H1 (cell line): ENCODE data around the gene RAB31. TPM values are rescaled to one million over a fixed set of nuclear protein-coding genes. Genes with fewer than 3 reads are reported as not detected.

Source experiments
- CTCF ChIA-PET: fragments of 300-600 bp; sonication (Branson Sonifier 250); formaldehyde crosslinking; loops from one replicate; lab custom pipeline; 2021; ENCODE audit not compliant: partially characterized antibody; lab: Charles Lee
- POLR2A ChIA-PET: fragments of 300-600 bp; sonication (Branson Sonifier 250); formaldehyde crosslinking; loops from one replicate; lab custom pipeline; 2021; ENCODE audit warnings: inconsistent platforms; ENCODE audit not compliant: partially characterized antibody; lab: Charles Lee
- DNase-seq, 2 experiments: peaks; one replicate each; pipeline versions ENCODE4 v3.0.0 to v3.0.0-alpha.2; 2010 to 2022; ENCODE audit warnings: low spot score in 2 of 2, low read depth in 1 of 2, mixed read lengths in 1 of 2
- FAIRE-seq: peaks from 2 replicates; lab custom pipeline; 2011; peaks lifted over from hg19 to GRCh38; lab: Jason Lieb, UNC
- H2AFZ ChIP-seq: 2 replicates; pipeline ENCODE4 v1.8.1; 2012; ENCODE audit warnings: low read length, inconsistent platforms
- H2AK5ac ChIP-seq: 2 replicates; pipeline ENCODE4 v1.6.1; 2013; ENCODE audit warnings: low read depth, low read length
- H2BK120ac ChIP-seq: replicated peaks from 2 replicates; pipeline ENCODE3; 2013; ENCODE audit warnings: low read depth, low read length, inconsistent platforms
- H2BK12ac ChIP-seq: 2 replicates; pipeline ENCODE4 v1.6.1; 2013; ENCODE audit warnings: low read depth, low read length
- H2BK15ac ChIP-seq: 2 replicates; pipeline ENCODE4 v1.6.1; 2013; ENCODE audit warnings: low read length
- H2BK20ac ChIP-seq: 2 replicates; pipeline ENCODE4 v1.6.1; 2013; ENCODE audit warnings: low read length
- H2BK5ac ChIP-seq: 2 replicates; pipeline ENCODE4 v1.6.1; 2013; ENCODE audit warnings: low read depth, low read length
- H3K14ac ChIP-seq: 2 replicates; pipeline ENCODE4 v1.6.1; 2013; ENCODE audit warnings: inconsistent platforms; ENCODE audit not compliant: insufficient read length
- H3K18ac ChIP-seq: 2 replicates; pipeline ENCODE4 v1.6.1; 2013; ENCODE audit warnings: low read length; ENCODE audit errors: extremely low read depth
- H3K23ac ChIP-seq: 2 replicates; pipeline ENCODE4 v1.6.1; 2013; ENCODE audit warnings: inconsistent platforms; ENCODE audit not compliant: insufficient read length
- H3K23me2 ChIP-seq: 2 replicates; pipeline ENCODE4 v1.6.1; 2013; ENCODE audit warnings: low read depth, low read length
- H3K27ac ChIP-seq: 2 replicates; pipeline ENCODE4 v1.6.1; 2011; ENCODE audit warnings: low read depth, low read length, inconsistent platforms
- H3K27me3 ChIP-seq, 4 experiments: replicated peaks in 1 of 4; 1 replicate in 1 of 4; 2 replicates in 3 of 4; pipeline versions ENCODE4 v1.6.1 to v1.8.1; 2011 to 2013; ENCODE audit warnings: low read length in 3 of 4, mild to moderate bottlenecking in 3 of 4, inconsistent platforms in 2 of 4, mixed read lengths in 2 of 4, moderate library complexity in 1 of 4; ENCODE audit not compliant: control insufficient read depth in 3 of 4, insufficient read depth in 3 of 4; ENCODE audit errors: extremely low read depth in 1 of 4
- H3K36me3 ChIP-seq, 4 experiments: 2 replicates each; pipeline versions ENCODE4 v1.6.1 to v1.8.1; 2011 to 2013; ENCODE audit warnings: mild to moderate bottlenecking in 4 of 4, low read length in 3 of 4, moderate library complexity in 2 of 4, control low read depth in 1 of 4, inconsistent platforms in 1 of 4; ENCODE audit not compliant: insufficient read depth in 4 of 4, control insufficient read depth in 2 of 4
- H3K4ac ChIP-seq: replicated peaks from 2 replicates; pipeline ENCODE3; 2013; ENCODE audit warnings: low read length, low read depth, mixed read lengths, inconsistent platforms; ENCODE audit not compliant: insufficient read length
- H3K4me1 ChIP-seq, 4 experiments: replicated peaks in 1 of 4; 1 replicate in 1 of 4; 2 replicates in 3 of 4; pipeline versions ENCODE4 v1.6.1 to v1.8.1; 2011 to 2013; ENCODE audit warnings: low read length in 3 of 4, inconsistent platforms in 2 of 4, mixed read lengths in 1 of 4; ENCODE audit not compliant: insufficient read depth in 4 of 4, control insufficient read depth in 3 of 4
- H3K4me2 ChIP-seq, 2 experiments: 2 replicates each; pipeline versions ENCODE4 v1.6.1 to v1.8.1; 2011 to 2013; ENCODE audit warnings: low read depth in 2 of 2, low read length in 2 of 2, control low read depth in 1 of 2, inconsistent platforms in 1 of 2, mild to moderate bottlenecking in 1 of 2; ENCODE audit not compliant: insufficient read depth in 1 of 2
- H3K4me3 ChIP-seq, 4 experiments: fragments of 200-600, 300-600 bp in 1 of 4; sonication (generic), shearing (Covaris generic), sonication (Bioruptor Twin) in 1 of 4; 2 replicates each; pipeline versions ENCODE4 v1.5.1 to v1.8.1; 2011 to 2016; ENCODE audit warnings: low read length in 4 of 4, low read depth in 3 of 4, control low read depth in 2 of 4, inconsistent platforms in 2 of 4, mild to moderate bottlenecking in 2 of 4, mixed read lengths in 1 of 4, moderate library complexity in 1 of 4; ENCODE audit not compliant: insufficient read depth in 2 of 4; ENCODE audit errors: extremely low read depth in 1 of 4
- H3K56ac ChIP-seq: replicated peaks from 2 replicates; pipeline ENCODE3; 2013; ENCODE audit warnings: low read depth, mild to moderate bottlenecking, mixed read lengths, low read length, inconsistent platforms; ENCODE audit not compliant: insufficient read length
- H3K79me1 ChIP-seq: 2 replicates; pipeline ENCODE4 v1.6.1; 2013; ENCODE audit warnings: low read depth, low read length, control low read depth
- H3K79me2 ChIP-seq, 2 experiments: 2 replicates each; pipeline versions ENCODE4 v1.6.1 to v1.8.1; 2012 to 2013; ENCODE audit warnings: low read length in 2 of 2, mild to moderate bottlenecking in 2 of 2, inconsistent platforms in 1 of 2; ENCODE audit not compliant: insufficient read depth in 2 of 2, control insufficient read depth in 1 of 2
- H3K9ac ChIP-seq, 4 experiments: replicated peaks in 1 of 4; 1 replicate in 1 of 4; 2 replicates in 3 of 4; pipeline versions ENCODE4 v1.6.1 to v1.8.1; 2011 to 2013; ENCODE audit warnings: low read depth in 3 of 4, low read length in 3 of 4, control low read depth in 2 of 4, mild to moderate bottlenecking in 2 of 4, moderate library complexity in 2 of 4, inconsistent platforms in 1 of 4; ENCODE audit errors: extremely low read depth in 1 of 4
- H3K9me3 ChIP-seq, 2 experiments: 2 replicates each; pipeline versions ENCODE4 v1.6.1 to v1.8.1; 2012 to 2013; ENCODE audit warnings: mild to moderate bottlenecking in 2 of 2, moderate library complexity in 2 of 2, control low read depth in 1 of 2, inconsistent platforms in 1 of 2, low read depth in 1 of 2, low read length in 1 of 2, mixed read lengths in 1 of 2; ENCODE audit not compliant: insufficient read depth in 2 of 2
- H4K20me1 ChIP-seq, 2 experiments: replicated peaks in 1 of 2; 2 replicates each; pipeline versions ENCODE3 to v1.8.1; 2011 to 2013; ENCODE audit warnings: inconsistent platforms in 2 of 2, low read length in 2 of 2, mild to moderate bottlenecking in 1 of 2; ENCODE audit not compliant: insufficient read depth in 2 of 2, control insufficient read depth in 1 of 2
- H4K5ac ChIP-seq: 2 replicates; pipeline ENCODE4 v1.6.1; 2013; ENCODE audit warnings: low read length, low read depth, mixed read lengths, inconsistent platforms; ENCODE audit not compliant: insufficient read length
- H4K8ac ChIP-seq: 2 replicates; pipeline ENCODE4 v1.8.0; 2013; ENCODE audit warnings: mild to moderate bottlenecking, moderate library complexity, low read length, inconsistent platforms; ENCODE audit not compliant: insufficient read depth; ENCODE audit errors: extremely low read depth
- H4K91ac ChIP-seq: replicated peaks from 2 replicates; pipeline ENCODE3; 2013; ENCODE audit warnings: low read length, mixed read lengths, inconsistent platforms; ENCODE audit not compliant: insufficient read length
- ASH2L ChIP-seq: fragments of 200-600, 300-600 bp; sonication (generic); IDR thresholded peaks from one replicate; pipeline ENCODE4 v1.7.1; 2017; ENCODE audit warnings: low read length
- BACH1 ChIP-seq: IDR thresholded peaks from 2 replicates; pipeline ENCODE4 v1.6.1; 2012; ENCODE audit warnings: low read length, improper control_type of control experiment
- NRF1 ChIP-seq: IDR thresholded peaks from 2 replicates; pipeline ENCODE4 v1.6.1; 2011; ENCODE audit warnings: mild to moderate bottlenecking, low read depth, low read length, improper control_type of control experiment
- TBP ChIP-seq: IDR thresholded peaks from 2 replicates; pipeline ENCODE4 v1.6.1; 2011; ENCODE audit warnings: low read depth, low read length, improper control_type of control experiment
- TCF12 ChIP-seq: IDR thresholded peaks from 2 replicates; pipeline ENCODE4 v1.6.1; 2011; ENCODE audit warnings: low read depth, mild to moderate bottlenecking, low read length
- TEAD4 ChIP-seq: IDR thresholded peaks from 2 replicates; pipeline ENCODE4 v1.6.1; 2012; ENCODE audit warnings: low read depth, low read length, inconsistent platforms, mixed read lengths
- WGBS, 2 experiments: shearing (Covaris generic) in 1 of 2; methylation state at CpG; one replicate each; pipeline versions ENCODE4 v1.1.6 to v1.1.7; 2013 to 2015; ENCODE audit warnings: low lambda C conversion rate in 2 of 2, mixed read lengths in 2 of 2, inconsistent platforms in 1 of 2, low coverage in 1 of 2, missing lambda C conversion rate in 1 of 2; ENCODE audit not compliant: insufficient replicate concordance in 2 of 2, insufficient coverage in 1 of 2, insufficient read length in 1 of 2; ENCODE audit errors: extremely low coverage in 1 of 2, missing lambda C conversion rate in 1 of 2; 5-methylcytosine and 5-hydroxymethylcytosine counted together
- polyA plus RNA-seq, 7 experiments: library from polyadenylated mRNA; depleted of rRNA in 3 of 7; stranded (reverse) in 5 of 7; unstranded in 2 of 7; fragments of >200 nt in 5 of 7; fragments of 200-250 nt in 2 of 7; gene quantifications; 1 replicate in 5 of 7; 2 replicates in 1 of 7; 4 replicates in 1 of 7; pipeline versions ENCODE4 v1.2.1 to v1.2.3, GENCODE V29; 2011 to 2013; ENCODE audit warnings: missing spikeins in 2 of 7, mixed read lengths in 2 of 7
- total RNA-seq: library from RNA; stranded (reverse); fragmentation: NEBNext Ultra II Directional; extraction: Animal tissue kit (Norgen Biotek cat#: 25700); gene quantifications from 2 replicates; pipeline ENCODE4 v1.2.1, GENCODE V29; 2021
- TF ChIP-seq, protein P1 (sequence below): IDR thresholded peaks from 2 replicates; pipeline ENCODE4 v1.6.1; 2012; ENCODE audit warnings: inconsistent platforms

RAB31 gene
- total and polyA plus RNA-seq, 2 of the 8 experiments (the other 6 are each of a cell fraction or from before 2014, with no cell fraction given) = 15.2 to 40.9 TPM

GRCh38 chr18:9809697-9810096, 101.6 kb downstream of the RAB31 start:
- Histone ChIP-seq H2BK120ac (no peak overlapping the region), H3K4me1 (peaks cover 10 to 15% (median 12%) of the 10 kb centered on the region in 4 experiments), H3K9me3 (peaks cover 0 to 5% of the 10 kb centered on the region in 2 experiments; a peak in 3 of 4 replicates), H3K23me2 (no peaks in the 10 kb centered on the region), H3K79me2 (no peaks in the 10 kb centered on the region), H2AFZ (no peak overlapping the region), H4K8ac (no peak overlapping the region), H2BK5ac (no peak overlapping the region), H3K23ac (no peak overlapping the region), H4K5ac (no peak overlapping the region), H2BK15ac (no peak overlapping the region), H3K4me3 (no peak overlapping the region), H3K4ac (no peak overlapping the region), H3K56ac (no peak overlapping the region), H3K79me1 (no peaks in the 10 kb centered on the region; the same call in 1 of the 2 replicates), H3K27me3 (no peaks in the 10 kb centered on the region), H2AK5ac (no peak overlapping the region), H3K27ac (no peak overlapping the region), H3K4me2 (no peak overlapping the region; a peak in 1 of 4 replicates), H3K18ac (no peak overlapping the region), H4K91ac (no peak overlapping the region), H2BK12ac (peak overlapping the region; percentile 40; the same call in 1 of the 2 replicates), H4K20me1 (peaks cover 0 to 2% of the 10 kb centered on the region in 2 experiments), H2BK20ac (no peak overlapping the region), H3K36me3 (no peaks in the 10 kb centered on the region), H3K14ac (no peak overlapping the region), H3K9ac (no peak overlapping the region)
- no peak for FAIRE-seq
- DNase-seq = no peak
- CTCF ChIA-PET = interaction anchor here (0.9 kb wide), 2 partner anchors 9 to 10 kb away, joined by 3 to 4 read pairs; no protein-coding TSS in a partner anchor
- POLR2A ChIA-PET = interaction anchor here (0.8 to 1.4 kb wide), 3 partner anchors 21 to 104 kb away, joined by 3 to 5 read pairs (median 3); partner anchors contain the start of gene VAPA
- 89% methylated on average over 6 of the region's 6 CpGs; no CpG with 5 or more reads in 1 of the 2 experiments for WGBS, 2 experiments
- TF ChIP-seq ASH2L (no peak), TEAD4 (no peak), BACH1 (no peak), NRF1 (no peak), TBP (no peak), TCF12 (no peak)
- TF ChIP-seq, protein P1, sequence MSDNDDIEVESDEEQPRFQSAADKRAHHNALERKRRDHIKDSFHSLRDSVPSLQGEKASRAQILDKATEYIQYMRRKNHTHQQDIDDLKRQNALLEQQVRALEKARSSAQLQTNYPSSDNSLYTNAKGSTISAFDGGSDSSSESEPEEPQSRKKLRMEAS = no peak
